Endothelial cell of umbilical vein (primary cell): ENCODE data around the gene FLT3. TPM values are rescaled to one million over a fixed set of nuclear protein-coding genes. Genes with fewer than 3 reads are reported as not detected.

Experiments
- BruUV-seq: library from RNA; stranded (reverse); fragments of 400-500 nt; replicated peaks from 2 replicates; lab custom pipeline; 2021; lab: Mats Ljungman, UMichigan
- CTCF ChIA-PET: fragments of 300-600, 350-600 bp; sonication (Branson Sonifier 250); formaldehyde crosslinking; loops from one replicate; lab custom pipeline; 2021; ENCODE audit warnings: antibody characterized with exemption, inconsistent platforms; lab: Charles Lee
- POLR2A ChIA-PET: fragments of 300-600, 350-600 bp; sonication (Branson Sonifier 250); formaldehyde crosslinking; loops from one replicate; lab custom pipeline; 2021; ENCODE audit warnings: antibody characterized with exemption, inconsistent platforms; lab: Charles Lee
- DNase-seq: peaks from one replicate; pipeline ENCODE4 v3.0.0-alpha.2; 2011; ENCODE audit warnings: low read depth, low spot score
- FAIRE-seq: peaks from 2 replicates; lab custom pipeline; 2011; peaks lifted over from hg19 to GRCh38; lab: Jason Lieb, UNC
- H2AFZ ChIP-seq: 2 replicates; pipeline ENCODE4 v1.6.0; 2012; ENCODE audit warnings: low read depth, low read length, control low read depth, inconsistent platforms
- H3K27ac ChIP-seq: 2 replicates; pipeline ENCODE4 v1.5.1; 2011; ENCODE audit warnings: low read depth, mild to moderate bottlenecking, control low read depth, low read length, moderate library complexity; ENCODE audit not compliant: insufficient read depth
- H3K27me3 ChIP-seq, 2 experiments: 2 replicates each; pipeline versions ENCODE4 v1.6.0 to v1.6.1; 2011; ENCODE audit warnings: low read length in 2 of 2, mixed read lengths in 1 of 2; ENCODE audit not compliant: control insufficient read depth in 2 of 2, insufficient read depth in 2 of 2
- H3K36me3 ChIP-seq, 2 experiments: 2 replicates in 1 of 2; 3 replicates in 1 of 2; pipeline ENCODE4 v1.5.1; 2011; ENCODE audit warnings: low read length in 2 of 2, mild to moderate bottlenecking in 1 of 2, moderate library complexity in 1 of 2; ENCODE audit not compliant: control insufficient read depth in 2 of 2, insufficient read depth in 2 of 2; ENCODE audit errors: extremely low read depth in 1 of 2
- H3K4me1 ChIP-seq: 3 replicates; pipeline ENCODE4 v1.5.1; 2011; ENCODE audit warnings: mild to moderate bottlenecking, low read length; ENCODE audit not compliant: control insufficient read depth, insufficient read depth; ENCODE audit errors: extremely low read depth
- H3K4me2 ChIP-seq: 2 replicates; pipeline ENCODE4 v1.6.1; 2011; ENCODE audit warnings: low read length, control low read depth, mixed read lengths; ENCODE audit not compliant: insufficient read depth
- H3K4me3 ChIP-seq, 3 experiments: fragments of 200-600 bp in 1 of 3; sonication (generic), shearing (Covaris generic) in 1 of 3; replicated peaks in 1 of 3; 2 replicates each; pipeline ENCODE4 v1.5.1; 2011 to 2016; ENCODE audit warnings: control low read depth in 3 of 3, low read length in 3 of 3, mild to moderate bottlenecking in 2 of 3, inconsistent platforms in 1 of 3, low read depth in 1 of 3, moderate library complexity in 1 of 3; ENCODE audit not compliant: insufficient read depth in 1 of 3
- H3K79me2 ChIP-seq: 2 replicates; pipeline ENCODE4 v1.6.0; 2012; ENCODE audit warnings: low read length, inconsistent platforms; ENCODE audit not compliant: control insufficient read depth, insufficient read depth
- H3K9ac ChIP-seq: replicated peaks from 2 replicates; pipeline ENCODE3; 2011; ENCODE audit warnings: low read length, control low read depth; ENCODE audit not compliant: insufficient read depth; ENCODE audit errors: extremely low read depth
- H3K9me1 ChIP-seq: replicated peaks from 3 replicates; pipeline ENCODE4 v1.6.0; 2011; ENCODE audit warnings: mild to moderate bottlenecking, low read length; ENCODE audit not compliant: control insufficient read depth, insufficient read depth; ENCODE audit errors: extremely low read depth
- H3K9me3 ChIP-seq: replicated peaks from 2 replicates; pipeline ENCODE4 v1.5.1; 2012; ENCODE audit warnings: low read length, inconsistent platforms; ENCODE audit not compliant: control insufficient read depth, insufficient read depth
- H4K20me1 ChIP-seq: replicated peaks from 2 replicates; pipeline ENCODE3; 2011; ENCODE audit warnings: mild to moderate bottlenecking, low read length; ENCODE audit not compliant: control insufficient read depth, insufficient read depth; ENCODE audit errors: extremely low read depth
- CTCF ChIP-seq, 2 donors: IDR thresholded peaks; 1 replicate in 1 of 2; 2 replicates in 1 of 2; pipeline ENCODE4 v1.5.1; 2011; ENCODE audit warnings: low read length in 2 of 2, mild to moderate bottlenecking in 2 of 2, moderate library complexity in 2 of 2, control low read depth in 1 of 2, inconsistent platforms in 1 of 2, low read depth in 1 of 2; ENCODE audit not compliant: insufficient read depth in 1 of 2; ENCODE audit errors: extremely low read depth in 1 of 2
- EZH2 ChIP-seq: IDR thresholded peaks from 2 replicates; pipeline ENCODE4 v1.6.1; 2012; ENCODE audit warnings: borderline replicate concordance, low read depth, mild to moderate bottlenecking, moderate library complexity, low read length, inconsistent platforms; ENCODE audit not compliant: severe bottlenecking
- GATA2 ChIP-seq: IDR thresholded peaks from 2 replicates; pipeline ENCODE4 v1.7.0; 2011; ENCODE audit warnings: low read depth, mild to moderate bottlenecking, moderate library complexity, mixed read lengths, low read length; ENCODE audit not compliant: insufficient read length, insufficient read depth
- JUN ChIP-seq: IDR thresholded peaks from 2 replicates; pipeline ENCODE4 v1.6.1; 2011; ENCODE audit warnings: borderline replicate concordance, low read depth; ENCODE audit not compliant: insufficient read length, insufficient read depth
- MYC ChIP-seq: IDR thresholded peaks from one replicate; pipeline ENCODE4 v1.6.1; 2011; ENCODE audit warnings: mild to moderate bottlenecking, low read depth, low read length
- POLR2A ChIP-seq: IDR thresholded peaks from 2 replicates; pipeline ENCODE4 v1.6.1; 2012; ENCODE audit warnings: low read depth, mild to moderate bottlenecking, control low read depth, low read length
- dilution Hi-C: fragments of 300-500 bp; cut with MboI; formaldehyde crosslinking; loops from one replicate; pipeline ENCODE4 v1.15.0; 2019; ENCODE audit warnings: low sequenced_read_pairs; ENCODE audit not compliant: extremely low pct_ligation_motif_present
- intact Hi-C: fragments of 100-400 bp; cut with micrococcal nuclease; formaldehyde crosslinking; loops from one replicate; pipeline ENCODE4 v1.10.0; 2022
- polyA plus RNA-seq, 4 experiments: library from polyadenylated mRNA; depleted of rRNA in 3 of 4; stranded (reverse) in 3 of 4; unstranded in 1 of 4; fragments of >200 nt; gene quantifications; 2 replicates each; pipeline versions ENCODE4 v1.2.1 to v1.2.3, GENCODE V29; 2011 to 2012; ENCODE audit warnings: missing spikeins in 1 of 4
- total RNA-seq: library from RNA; stranded (reverse); gene quantifications from 2 replicates; pipeline ENCODE4 v1.2.3, GENCODE V29; 2021
- TF ChIP-seq, protein P1 (sequence below): IDR thresholded peaks from 2 replicates; pipeline ENCODE4 v1.6.1; 2011; ENCODE audit not compliant: insufficient read depth, insufficient read length

The FLT3 gene
- total and polyA plus RNA-seq, 2 donors (not counting 3 experiments of a cell fraction or from before 2014, with no cell fraction given) = 0.03 TPM; not detected in 1

DNA sequence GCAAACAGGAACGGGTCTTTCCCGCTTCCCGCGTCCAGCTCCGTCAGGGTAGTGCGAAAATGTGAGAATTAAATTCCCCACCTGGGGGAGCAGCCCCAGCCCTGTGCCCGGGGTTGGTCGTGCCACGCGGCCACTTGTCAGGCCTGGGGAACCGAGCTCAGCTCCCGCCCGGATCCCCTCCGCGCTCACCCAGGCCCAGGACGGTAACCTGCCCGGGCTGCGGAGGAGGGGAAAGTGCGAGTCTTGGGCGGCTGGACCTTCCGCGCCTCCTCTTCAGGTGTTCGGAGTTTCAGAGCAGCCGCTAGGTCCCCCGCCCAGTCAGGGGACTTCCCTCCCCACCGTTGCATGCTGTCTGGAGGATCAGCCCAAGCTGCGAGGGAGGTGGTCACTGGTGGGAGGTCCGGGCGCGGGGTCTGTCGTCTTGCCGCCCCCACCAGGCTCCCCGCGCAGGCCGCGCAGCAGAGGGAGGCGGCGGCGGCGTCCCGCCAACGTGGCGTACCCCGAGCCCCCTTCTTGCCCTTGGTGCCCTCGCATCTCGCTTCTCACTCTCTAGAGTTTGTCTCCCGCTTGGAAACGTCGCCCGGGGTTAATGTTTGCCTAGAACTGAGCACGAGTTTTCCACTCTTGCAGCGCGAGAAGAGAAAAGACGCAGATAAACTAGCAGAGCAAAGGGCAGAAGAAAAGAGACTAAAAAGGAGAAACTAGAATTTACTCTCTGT, 119.9 kb downstream of the FLT3 start:
- FAIRE-seq = no peak
- no TSS peak for BruUV-seq
- no peak overlapping the region for H2AFZ ChIP-seq
- no peak overlapping the region for H3K4me2 ChIP-seq
- H3K36me3 ChIP-seq = no peaks in the 10 kb centered on the region
- CTCF ChIA-PET = interaction anchor here (1.2 to 9.6 kb wide), 4 partner anchors 10 to 618 kb away, joined by 3 to 207 read pairs (median 4); no protein-coding TSS in a partner anchor
- intact Hi-C loops = loop anchor here (10.0 kb wide), 1 partner anchor 996 kb away; no protein-coding TSS in a partner anchor
- H4K20me1 ChIP-seq = no peaks in the 10 kb centered on the region
- TF ChIP-seq, protein P1, sequence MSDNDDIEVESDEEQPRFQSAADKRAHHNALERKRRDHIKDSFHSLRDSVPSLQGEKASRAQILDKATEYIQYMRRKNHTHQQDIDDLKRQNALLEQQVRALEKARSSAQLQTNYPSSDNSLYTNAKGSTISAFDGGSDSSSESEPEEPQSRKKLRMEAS = no peak
- TF ChIP-seq GATA2 = no peak
- TF ChIP-seq JUN = no peak
- no peak for TF ChIP-seq POLR2A
- TF ChIP-seq CTCF (IDR thresholded peaks at IDR 0.05; ENCODE audit: extremely low read depth in 1 of 2, insufficient read depth in 1 of 2, low read depth in 1 of 2, low read length in 2 of 2) = no peak
- peak; percentile 60 for TF ChIP-seq EZH2
- no peak for TF ChIP-seq MYC
- no peak for DNase-seq
- H3K27me3 ChIP-seq = peaks cover 64 to 74% of the 10 kb centered on the region in 2 experiments
- dilution Hi-C loops = no loop called here
- H3K79me2 ChIP-seq = no peaks in the 10 kb centered on the region
- no peaks in the 10 kb centered on the region for H3K9me3 ChIP-seq
- H3K9ac ChIP-seq = no peak overlapping the region
- no peak overlapping the region for H3K4me3 ChIP-seq
- H3K27ac ChIP-seq = no peak overlapping the region
- POLR2A ChIA-PET = no interaction called here
- H3K4me1 ChIP-seq = no peaks in the 10 kb centered on the region
- no peaks in the 10 kb centered on the region for H3K9me1 ChIP-seq
